Spinal cord (tissue), 10 donors: ENCODE results near the gene SLC6A16. TPM values are rescaled to one million over a fixed set of nuclear protein-coding genes. Genes with fewer than 3 reads are reported as not detected.

ENCODE experiments used
- DNase-seq, 6 donors: peaks; one replicate each; pipeline versions ENCODE4 v3.0.0 to v3.0.0-alpha.2; 2013 to 2015; ENCODE audit warnings: low spot score in 6 of 6, low read depth in 4 of 6
- H3K27ac ChIP-seq: one replicate; pipeline ENCODE4 v1.5.1; 2013; ENCODE audit warnings: low read depth, low read length, control low read depth
- H3K27me3 ChIP-seq: one replicate; pipeline ENCODE4 v1.6.1; 2013; ENCODE audit warnings: low read length; ENCODE audit not compliant: control insufficient read depth, insufficient read depth
- H3K36me3 ChIP-seq: one replicate; pipeline ENCODE4 v1.6.1; 2013; ENCODE audit warnings: low read length; ENCODE audit not compliant: control insufficient read depth, insufficient read depth
- H3K4me1 ChIP-seq: one replicate; pipeline ENCODE4 v1.6.1; 2013; ENCODE audit warnings: low read length; ENCODE audit not compliant: control insufficient read depth, insufficient read depth
- H3K4me3 ChIP-seq: one replicate; pipeline ENCODE4 v1.5.1; 2013; ENCODE audit warnings: low read depth, low read length, control low read depth
- H3K9me3 ChIP-seq: one replicate; pipeline ENCODE4 v1.6.1; 2013; ENCODE audit warnings: low read length; ENCODE audit not compliant: control insufficient read depth, insufficient read depth
- WGBS: methylation state at CpG from one replicate; pipeline ENCODE4 v1.1.5; 2013; ENCODE audit warnings: missing lambda C conversion rate; ENCODE audit not compliant: insufficient coverage; 5-methylcytosine and 5-hydroxymethylcytosine counted together
- polyA plus RNA-seq, 2 donors: library from polyadenylated mRNA; unstranded; fragments of 120-200 nt; gene quantifications; one replicate each; pipeline ENCODE4 v1.2.1, GENCODE V29; 2013; ENCODE audit not compliant: insufficient read length in 2 of 2
- total RNA-seq, 2 donors: library from RNA; depleted of rRNA in 1 of 2; stranded (reverse); fragments of 120-200 nt in 1 of 2; fragments of >200 nt in 1 of 2; gene quantifications; one replicate each; pipeline versions ENCODE4 v1.2.3 to v1.2.4, GENCODE V29; 2013 to 2014
- donor health status: healthy.

SLC6A16 gene
- total and polyA plus RNA-seq, 4 donors = 0.59 to 3.8 (median 2.0) TPM

GRCh38 chr19:49362048-49362928 lies 37.3 kb upstream of the SLC6A16 start, which contains the start of gene TEAD2:
Gene TEAD2, minus strand, starts transcription at chr19:49362416. Its CDS starts 2,341 bp downstream, at chr19:49360075.
- DNase-seq = peak in 3 of 6 donors; percentile 28 to 84 (median 58)
- Histone ChIP-seq H3K4me3 (peak within 1 kb of the TSS; percentile 91), H3K27ac (peak within 1 kb of the TSS; percentile 97), H3K9me3 (no peaks in the 10 kb centered on the region), H3K27me3 (peaks cover 31% of the 10 kb centered on the region), H3K4me1 (peaks cover 33% of the 10 kb centered on the region), H3K36me3 (peaks cover 20% of the 10 kb centered on the region)
- WGBS = under 1% methylated on average over 44 of the region's 52 CpGs

GRCh38 chr19:49361438-49362047 lies 36.6 kb upstream of the SLC6A16 start:
- 6% methylated on average over 26 of the region's 27 CpGs for WGBS
- peak overlapping the region; percentile 97 for H3K27ac ChIP-seq
- peaks cover 35% of the 10 kb centered on the region for H3K4me1 ChIP-seq
- H3K9me3 ChIP-seq = no peaks in the 10 kb centered on the region
- peaks cover 31% of the 10 kb centered on the region for H3K27me3 ChIP-seq
- H3K4me3 ChIP-seq = peak overlapping the region; percentile 91
- H3K36me3 ChIP-seq = peaks cover 27% of the 10 kb centered on the region
- DNase-seq = peak in 4 of 6 donors; percentile 38 to 91 (median 61)

- WGBS = 83% methylated on average over 9 of the region's 17 CpGs
- peaks cover 38% of the 10 kb centered on the region for H3K4me1 ChIP-seq
- H3K27ac ChIP-seq = no peak overlapping the region
- DNase-seq = no peak
- peaks cover 38% of the 10 kb centered on the region for H3K36me3 ChIP-seq
- peaks cover 27% of the 10 kb centered on the region for H3K27me3 ChIP-seq
- H3K4me3 ChIP-seq = no peak overlapping the region
- H3K9me3 ChIP-seq = no peaks in the 10 kb centered on the region
Measured at GRCh38 chr19:49359851-49360820, 35.1 kb upstream of the SLC6A16 start.

- Histone ChIP-seq H3K27ac (no peak overlapping the region), H3K27me3 (peaks cover 4% of the 10 kb centered on the region), H3K36me3 (peaks cover 46% of the 10 kb centered on the region), H3K4me3 (no peak overlapping the region), H3K4me1 (peaks cover 14% of the 10 kb centered on the region), H3K9me3 (no peaks in the 10 kb centered on the region)
- WGBS = 89% methylated on average over 7 of the region's 9 CpGs
- no peak for DNase-seq
Measured at GRCh38 chr19:49357186-49357585, 32.2 kb upstream of the SLC6A16 start.

GRCh38 chr19:49356382-49356781 lies 31.4 kb upstream of the SLC6A16 start:
- no peak for DNase-seq
- Histone ChIP-seq H3K36me3 (peaks cover 48% of the 10 kb centered on the region), H3K4me3 (no peak overlapping the region), H3K4me1 (peaks cover 10% of the 10 kb centered on the region), H3K27me3 (no peaks in the 10 kb centered on the region), H3K9me3 (no peaks in the 10 kb centered on the region), H3K27ac (no peak overlapping the region)
- WGBS = 64% methylated on average over 3 of the region's 7 CpGs

GRCh38 chr19:49355909-49356353 lies 30.9 kb upstream of the SLC6A16 start:
- Histone ChIP-seq H3K27ac (no peak overlapping the region), H3K9me3 (no peaks in the 10 kb centered on the region), H3K4me3 (no peak overlapping the region), H3K4me1 (peaks cover 5% of the 10 kb centered on the region), H3K27me3 (no peaks in the 10 kb centered on the region), H3K36me3 (peaks cover 52% of the 10 kb centered on the region)
- no peak for DNase-seq
- 54% methylated on average over 4 of the region's 12 CpGs for WGBS

- Histone ChIP-seq H3K4me3 (no peak overlapping the region), H3K4me1 (peaks cover 3% of the 10 kb centered on the region), H3K9me3 (no peaks in the 10 kb centered on the region), H3K27ac (no peak overlapping the region), H3K36me3 (peaks cover 38% of the 10 kb centered on the region), H3K27me3 (no peaks in the 10 kb centered on the region)
- DNase-seq = no peak
- 100% methylated on average over 1 of the region's 2 CpGs for WGBS
Measured at GRCh38 chr19:49349567-49349966, 24.6 kb upstream of the SLC6A16 start.

- Histone ChIP-seq H3K4me1 (peaks cover 4% of the 10 kb centered on the region), H3K27me3 (no peaks in the 10 kb centered on the region), H3K9me3 (no peaks in the 10 kb centered on the region), H3K27ac (no peak overlapping the region), H3K4me3 (no peak overlapping the region), H3K36me3 (peaks cover 43% of the 10 kb centered on the region)
- 84% methylated on average over 7 of the region's 12 CpGs for WGBS
- peak in 1 of 6 donors; percentile 64 for DNase-seq
Measured at GRCh38 chr19:49348305-49349189, 23.6 kb upstream of the SLC6A16 start.
